ENCODE measurements around the gene DHODH. TPM values are rescaled to one million over a fixed set of nuclear protein-coding genes. Genes with fewer than 3 reads are reported as not detected.

Gene DHODH
- total RNA-seq, 2 experiments from 2014 or later = 26.5 to 26.8 TPM

DNA sequence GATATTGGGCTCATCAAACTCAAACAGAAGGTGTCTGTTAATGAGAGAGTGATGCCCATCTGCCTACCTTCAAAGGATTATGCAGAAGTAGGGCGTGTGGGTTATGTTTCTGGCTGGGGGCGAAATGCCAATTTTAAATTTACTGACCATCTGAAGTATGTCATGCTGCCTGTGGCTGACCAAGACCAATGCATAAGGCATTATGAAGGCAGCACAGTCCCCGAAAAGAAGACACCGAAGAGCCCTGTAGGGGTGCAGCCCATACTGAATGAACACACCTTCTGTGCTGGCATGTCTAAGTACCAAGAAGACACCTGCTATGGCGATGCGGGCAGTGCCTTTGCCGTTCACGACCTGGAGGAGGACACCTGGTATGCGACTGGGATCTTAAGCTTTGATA, 51.9 kb downstream of the DHODH start:
- no peak for TF ChIP-seq CTCF (IDR thresholded peaks at IDR 0.05)
- Mint-ChIP-seq H3K9me3 (no peaks in the 10 kb centered on the region), H3K27ac (no peak overlapping the region), H3K4me1 (ENCODE audit: low read depth) (no peaks in the 10 kb centered on the region), H3K27me3 (no peaks in the 10 kb centered on the region), H3K4me3 (no peak overlapping the region), H3K36me3 (ENCODE audit: low read depth) (peaks cover 2% of the 10 kb centered on the region)
- CTCF ChIA-PET = no interaction called here
- POLR2A ChIA-PET = no interaction called here
- intact Hi-C loops (cut with micrococcal nuclease) = no loop called here
- DNase-seq (no peak), ATAC-seq (no peak)

DNA sequence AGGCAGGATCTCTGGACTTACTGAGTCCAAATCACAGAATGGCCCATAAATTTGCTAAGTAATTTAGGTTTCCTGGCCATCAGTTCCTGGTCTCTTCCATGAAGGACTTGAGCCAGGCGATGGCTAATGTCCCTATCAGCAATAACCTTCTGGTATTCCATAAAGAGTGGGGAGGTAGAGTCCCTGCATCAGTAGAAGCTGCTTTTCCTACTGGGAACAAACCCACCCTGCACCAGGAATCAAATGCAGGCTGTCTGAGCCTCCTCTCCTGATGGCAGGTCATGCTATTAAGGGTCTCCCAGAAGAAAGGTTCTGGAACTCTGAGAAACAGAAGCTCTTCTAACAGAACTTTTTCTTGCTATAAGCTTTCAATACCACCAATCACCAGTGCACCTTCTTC, 53.0 kb downstream of the DHODH start:
- ChIA-PET POLR2A (no interaction called here), CTCF (no interaction called here)
- no peaks in the 10 kb centered on the region for H3K9me3 Mint-ChIP-seq
- no peak for TF ChIP-seq CTCF (IDR thresholded peaks at IDR 0.05)
- H3K27ac Mint-ChIP-seq = no peak overlapping the region
- DNase-seq (no peak), ATAC-seq (no peak)
- H3K36me3 Mint-ChIP-seq (ENCODE audit: low read depth) = peaks cover 2% of the 10 kb centered on the region
- H3K27me3 Mint-ChIP-seq = no peaks in the 10 kb centered on the region
- H3K4me3 Mint-ChIP-seq = no peak overlapping the region
- intact Hi-C loops (cut with micrococcal nuclease) = no loop called here
- H3K4me1 Mint-ChIP-seq (ENCODE audit: low read depth) = no peaks in the 10 kb centered on the region

DNA sequence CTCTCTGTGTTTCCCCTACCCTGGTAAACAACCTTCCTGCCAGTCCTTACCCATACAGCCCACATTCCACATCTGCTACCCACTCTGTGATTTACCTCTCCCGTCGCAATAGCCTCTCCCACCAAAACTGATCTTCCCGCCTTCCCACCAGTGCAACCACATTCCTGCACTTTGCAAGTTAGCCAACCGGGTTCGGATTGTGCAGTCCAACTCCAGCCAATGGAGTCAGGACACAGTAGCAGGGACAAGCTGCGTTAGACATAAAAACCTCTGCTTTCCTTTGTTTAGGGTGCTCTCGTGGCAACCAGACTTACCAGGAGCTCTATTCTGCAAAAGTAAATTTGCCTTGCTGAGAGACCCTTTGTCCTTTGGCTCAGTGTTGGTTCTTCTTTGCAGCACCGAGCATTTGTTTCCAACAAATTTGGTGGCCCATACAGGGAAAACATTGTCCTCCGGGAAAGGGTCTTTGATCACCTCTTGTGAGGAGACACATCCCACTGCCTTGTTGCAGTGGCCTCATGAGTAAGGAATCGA, 55.9 kb downstream of the DHODH start:
- TF ChIP-seq CTCF (IDR thresholded peaks at IDR 0.05) = no peak
- CTCF ChIA-PET = no interaction called here
- no peak overlapping the region for H3K27ac Mint-ChIP-seq
- POLR2A ChIA-PET = no interaction called here
- peaks cover 2% of the 10 kb centered on the region for H3K36me3 Mint-ChIP-seq (ENCODE audit: low read depth)
- ATAC-seq = no peak
- no peaks in the 10 kb centered on the region for H3K4me1 Mint-ChIP-seq (ENCODE audit: low read depth)
- DNase-seq = no peak
- no peak overlapping the region for H3K4me3 Mint-ChIP-seq
- no peaks in the 10 kb centered on the region for H3K9me3 Mint-ChIP-seq
- intact Hi-C loops (cut with micrococcal nuclease) = no loop called here
- no peaks in the 10 kb centered on the region for H3K27me3 Mint-ChIP-seq

- ATAC-seq (peak; percentile 58), DNase-seq (no peak)
- H3K4me3 Mint-ChIP-seq = no peak overlapping the region
- no peaks in the 10 kb centered on the region for H3K9me3 Mint-ChIP-seq
- TF ChIP-seq CTCF (IDR thresholded peaks at IDR 0.05) = peak; percentile 33
- peaks cover 2% of the 10 kb centered on the region for H3K36me3 Mint-ChIP-seq (ENCODE audit: low read depth)
- POLR2A ChIA-PET = interaction anchor here (0.9 kb wide), 1 partner anchor 27 kb away, joined by 3 read pairs; no protein-coding TSS in a partner anchor
- H3K27ac Mint-ChIP-seq = no peak overlapping the region
- H3K27me3 Mint-ChIP-seq = no peaks in the 10 kb centered on the region
- no peaks in the 10 kb centered on the region for H3K4me1 Mint-ChIP-seq (ENCODE audit: low read depth)
- CTCF ChIA-PET = interaction anchor here (0.9 to 1.8 kb wide), 10 partner anchors 12 to 59 kb away, joined by 3 to 10 read pairs (median 4); partner anchors contain the start of genes DHX38, HP and TXNL4B
- intact Hi-C loops (cut with micrococcal nuclease) = loop anchor here (5.0 kb wide), 1 partner anchor 36 kb away; no protein-coding TSS in a partner anchor
These were observed 58.2 kb downstream of the DHODH start for GRCh38 chr16:72066747-72067146.

GRCh38 chr16:72068930-72069329, 60.4 kb downstream of the DHODH start:
- Mint-ChIP-seq H3K36me3 (ENCODE audit: low read depth) (peaks cover 2% of the 10 kb centered on the region), H3K27ac (no peak overlapping the region), H3K4me3 (no peak overlapping the region), H3K9me3 (no peaks in the 10 kb centered on the region), H3K4me1 (ENCODE audit: low read depth) (no peaks in the 10 kb centered on the region), H3K27me3 (no peaks in the 10 kb centered on the region)
- intact Hi-C loops (cut with micrococcal nuclease) = loop anchor here (5.0 kb wide), 1 partner anchor 33 kb away; no protein-coding TSS in a partner anchor
- ChIA-PET CTCF (interaction anchor here (1.6 kb wide), 1 partner anchor 26 kb away, joined by 5 read pairs; no protein-coding TSS in a partner anchor), POLR2A (no interaction called here)
- DNase-seq = no peak
- no peak for ATAC-seq
- no peak for TF ChIP-seq CTCF (IDR thresholded peaks at IDR 0.05)

All from activated CD8-positive, alpha-beta T cell treated with anti-CD3 and anti-CD28 coated beads for 36 hours (primary cell).